ENCODE measurements around the gene PPHLN1.

DNA sequence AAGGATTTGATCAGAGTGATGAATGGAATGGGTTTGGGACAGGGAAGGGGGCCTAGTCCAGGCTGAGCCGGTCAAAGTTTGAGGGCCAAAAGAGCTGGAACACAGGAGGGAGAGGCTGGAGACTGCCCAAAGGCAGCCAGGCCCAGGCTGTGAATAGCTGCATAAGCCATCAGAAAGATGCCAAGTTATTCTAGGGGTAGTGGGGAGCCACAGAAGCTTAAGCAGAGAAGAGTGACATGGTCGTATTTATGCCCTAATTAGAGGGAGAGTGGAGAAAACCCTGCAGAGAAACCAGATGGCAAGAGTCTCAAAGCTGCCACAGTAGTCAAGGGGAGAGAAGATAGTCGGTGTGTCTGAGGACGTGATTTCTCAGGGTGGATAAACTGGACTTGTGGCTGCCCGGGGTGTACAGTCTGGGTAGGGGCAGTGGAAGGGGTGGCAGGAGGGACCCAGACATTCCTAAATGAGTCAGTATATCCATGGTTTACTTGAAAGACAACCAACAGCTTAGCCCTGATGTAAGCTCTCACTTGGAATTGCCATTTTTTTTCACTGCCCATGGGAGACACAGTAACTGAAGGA lies 164.4 kb downstream of the PPHLN1 start:
- TF ChIP-seq SNAI2 (CRISPR knock-in tag; IDR thresholded peaks at IDR 0.05) (no peak), ZC3H10 (CRISPR knock-in tag; IDR thresholded peaks at IDR 0.05) (no peak), BACH2 (CRISPR knock-in tag; IDR thresholded peaks at IDR 0.05; ENCODE audit: borderline replicate concordance) (no peak), ZFP30 (CRISPR knock-in tag; IDR thresholded peaks at IDR 0.05) (no peak), RARB (CRISPR knock-in tag; IDR thresholded peaks at IDR 0.05) (no peak), ZFP3 (CRISPR knock-in tag; IDR thresholded peaks at IDR 0.05) (no peak), ARNTL (CRISPR knock-in tag; IDR thresholded peaks at IDR 0.05; ENCODE audit: borderline replicate concordance, low read depth) (no peak), ZNF70 (CRISPR knock-in tag; IDR thresholded peaks at IDR 0.05) (no peak)
- TF ChIP-seq, protein P1, sequence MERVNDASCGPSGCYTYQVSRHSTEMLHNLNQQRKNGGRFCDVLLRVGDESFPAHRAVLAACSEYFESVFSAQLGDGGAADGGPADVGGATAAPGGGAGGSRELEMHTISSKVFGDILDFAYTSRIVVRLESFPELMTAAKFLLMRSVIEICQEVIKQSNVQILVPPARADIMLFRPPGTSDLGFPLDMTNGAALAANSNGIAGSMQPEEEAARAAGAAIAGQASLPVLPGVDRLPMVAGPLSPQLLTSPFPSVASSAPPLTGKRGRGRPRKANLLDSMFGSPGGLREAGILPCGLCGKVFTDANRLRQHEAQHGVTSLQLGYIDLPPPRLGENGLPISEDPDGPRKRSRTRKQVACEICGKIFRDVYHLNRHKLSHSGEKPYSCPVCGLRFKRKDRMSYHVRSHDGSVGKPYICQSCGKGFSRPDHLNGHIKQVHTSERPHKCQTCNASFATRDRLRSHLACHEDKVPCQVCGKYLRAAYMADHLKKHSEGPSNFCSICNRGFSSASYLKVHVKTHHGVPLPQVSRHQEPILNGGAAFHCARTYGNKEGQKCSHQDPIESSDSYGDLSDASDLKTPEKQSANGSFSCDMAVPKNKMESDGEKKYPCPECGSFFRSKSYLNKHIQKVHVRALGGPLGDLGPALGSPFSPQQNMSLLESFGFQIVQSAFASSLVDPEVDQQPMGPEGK (CRISPR knock-in tag; IDR thresholded peaks at IDR 0.05; ENCODE audit: borderline replicate concordance), result no peak
- TF ChIP-seq, protein P2, sequence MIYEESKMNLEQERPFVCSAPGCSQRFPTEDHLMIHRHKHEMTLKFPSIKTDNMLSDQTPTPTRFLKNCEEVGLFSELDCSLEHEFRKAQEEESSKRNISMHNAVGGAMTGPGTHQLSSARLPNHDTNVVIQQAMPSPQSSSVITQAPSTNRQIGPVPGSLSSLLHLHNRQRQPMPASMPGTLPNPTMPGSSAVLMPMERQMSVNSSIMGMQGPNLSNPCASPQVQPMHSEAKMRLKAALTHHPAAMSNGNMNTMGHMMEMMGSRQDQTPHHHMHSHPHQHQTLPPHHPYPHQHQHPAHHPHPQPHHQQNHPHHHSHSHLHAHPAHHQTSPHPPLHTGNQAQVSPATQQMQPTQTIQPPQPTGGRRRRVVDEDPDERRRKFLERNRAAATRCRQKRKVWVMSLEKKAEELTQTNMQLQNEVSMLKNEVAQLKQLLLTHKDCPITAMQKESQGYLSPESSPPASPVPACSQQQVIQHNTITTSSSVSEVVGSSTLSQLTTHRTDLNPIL (CRISPR knock-in tag; IDR thresholded peaks at IDR 0.05; ENCODE audit: low read depth), result no peak
- TF ChIP-seq, protein P3, sequence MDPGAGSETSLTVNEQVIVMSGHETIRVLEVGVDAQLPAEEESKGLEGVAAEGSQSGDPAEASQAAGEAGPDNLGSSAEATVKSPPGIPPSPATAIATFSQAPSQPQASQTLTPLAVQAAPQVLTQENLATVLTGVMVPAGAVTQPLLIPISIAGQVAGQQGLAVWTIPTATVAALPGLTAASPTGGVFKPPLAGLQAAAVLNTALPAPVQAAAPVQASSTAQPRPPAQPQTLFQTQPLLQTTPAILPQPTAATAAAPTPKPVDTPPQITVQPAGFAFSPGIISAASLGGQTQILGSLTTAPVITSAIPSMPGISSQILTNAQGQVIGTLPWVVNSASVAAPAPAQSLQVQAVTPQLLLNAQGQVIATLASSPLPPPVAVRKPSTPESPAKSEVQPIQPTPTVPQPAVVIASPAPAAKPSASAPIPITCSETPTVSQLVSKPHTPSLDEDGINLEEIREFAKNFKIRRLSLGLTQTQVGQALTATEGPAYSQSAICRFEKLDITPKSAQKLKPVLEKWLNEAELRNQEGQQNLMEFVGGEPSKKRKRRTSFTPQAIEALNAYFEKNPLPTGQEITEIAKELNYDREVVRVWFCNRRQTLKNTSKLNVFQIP (CRISPR knock-in tag; IDR thresholded peaks at IDR 0.05; ENCODE audit: borderline replicate concordance, low read depth), result no peak
- TF ChIP-seq, protein P4, sequence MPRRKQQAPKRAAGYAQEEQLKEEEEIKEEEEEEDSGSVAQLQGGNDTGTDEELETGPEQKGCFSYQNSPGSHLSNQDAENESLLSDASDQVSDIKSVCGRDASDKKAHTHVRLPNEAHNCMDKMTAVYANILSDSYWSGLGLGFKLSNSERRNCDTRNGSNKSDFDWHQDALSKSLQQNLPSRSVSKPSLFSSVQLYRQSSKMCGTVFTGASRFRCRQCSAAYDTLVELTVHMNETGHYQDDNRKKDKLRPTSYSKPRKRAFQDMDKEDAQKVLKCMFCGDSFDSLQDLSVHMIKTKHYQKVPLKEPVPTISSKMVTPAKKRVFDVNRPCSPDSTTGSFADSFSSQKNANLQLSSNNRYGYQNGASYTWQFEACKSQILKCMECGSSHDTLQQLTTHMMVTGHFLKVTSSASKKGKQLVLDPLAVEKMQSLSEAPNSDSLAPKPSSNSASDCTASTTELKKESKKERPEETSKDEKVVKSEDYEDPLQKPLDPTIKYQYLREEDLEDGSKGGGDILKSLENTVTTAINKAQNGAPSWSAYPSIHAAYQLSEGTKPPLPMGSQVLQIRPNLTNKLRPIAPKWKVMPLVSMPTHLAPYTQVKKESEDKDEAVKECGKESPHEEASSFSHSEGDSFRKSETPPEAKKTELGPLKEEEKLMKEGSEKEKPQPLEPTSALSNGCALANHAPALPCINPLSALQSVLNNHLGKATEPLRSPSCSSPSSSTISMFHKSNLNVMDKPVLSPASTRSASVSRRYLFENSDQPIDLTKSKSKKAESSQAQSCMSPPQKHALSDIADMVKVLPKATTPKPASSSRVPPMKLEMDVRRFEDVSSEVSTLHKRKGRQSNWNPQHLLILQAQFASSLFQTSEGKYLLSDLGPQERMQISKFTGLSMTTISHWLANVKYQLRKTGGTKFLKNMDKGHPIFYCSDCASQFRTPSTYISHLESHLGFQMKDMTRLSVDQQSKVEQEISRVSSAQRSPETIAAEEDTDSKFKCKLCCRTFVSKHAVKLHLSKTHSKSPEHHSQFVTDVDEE (CRISPR knock-in tag; IDR thresholded peaks at IDR 0.05), result no peak
- TF ChIP-seq, protein P5, sequence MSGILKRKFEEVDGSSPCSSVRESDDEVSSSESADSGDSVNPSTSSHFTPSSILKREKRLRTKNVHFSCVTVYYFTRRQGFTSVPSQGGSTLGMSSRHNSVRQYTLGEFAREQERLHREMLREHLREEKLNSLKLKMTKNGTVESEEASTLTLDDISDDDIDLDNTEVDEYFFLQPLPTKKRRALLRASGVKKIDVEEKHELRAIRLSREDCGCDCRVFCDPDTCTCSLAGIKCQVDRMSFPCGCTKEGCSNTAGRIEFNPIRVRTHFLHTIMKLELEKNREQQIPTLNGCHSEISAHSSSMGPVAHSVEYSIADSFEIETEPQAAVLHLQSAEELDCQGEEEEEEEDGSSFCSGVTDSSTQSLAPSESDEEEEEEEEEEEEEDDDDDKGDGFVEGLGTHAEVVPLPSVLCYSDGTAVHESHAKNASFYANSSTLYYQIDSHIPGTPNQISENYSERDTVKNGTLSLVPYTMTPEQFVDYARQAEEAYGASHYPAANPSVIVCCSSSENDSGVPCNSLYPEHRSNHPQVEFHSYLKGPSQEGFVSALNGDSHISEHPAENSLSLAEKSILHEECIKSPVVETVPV (CRISPR knock-in tag; IDR thresholded peaks at IDR 0.05), result no peak

All from SK-N-SH treated with all-trans-retinoic acid at 6 μM for 48 hours (cell line).